Measurements from ENCODE around the gene MMP24. TPM values are rescaled to one million over a fixed set of nuclear protein-coding genes. Genes with fewer than 3 reads are reported as not detected.
"Not testable (repeated sequence)": the region's sequence is repeated elsewhere in the genome, so short reads cannot be mapped to it uniquely, and the experiment has no call there.

Gene MMP24
- total and polyA plus RNA-seq, 2 experiments from 2014 or later = 0.69 to 1.2 TPM

DNA sequence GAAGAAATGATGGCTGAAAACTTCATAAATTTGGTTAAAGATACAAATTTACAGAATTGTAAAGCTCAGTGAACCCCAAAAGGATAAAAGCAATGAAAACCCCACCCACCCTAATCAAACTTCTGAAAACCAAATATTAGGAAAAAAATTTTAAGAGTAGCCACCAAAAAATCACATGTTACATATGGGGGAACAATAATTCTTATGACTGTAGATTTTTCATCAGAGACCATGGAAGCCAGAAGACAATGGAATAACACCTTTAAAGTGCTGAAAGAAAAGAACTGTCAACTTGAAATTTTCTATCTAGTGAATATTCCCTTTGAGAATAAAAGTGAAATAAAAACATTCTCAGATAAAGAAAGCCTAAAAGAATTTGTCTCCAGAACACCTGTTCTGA, 30.2 kb upstream of the MMP24 start:
- Histone ChIP-seq H3K79me2 (no peaks in the 10 kb centered on the region), H3K4me2 (no peak overlapping the region), H3K27ac (no peak overlapping the region), H3K4me3 (no peak overlapping the region), H2AFZ (no peak overlapping the region), H3K36me3 (replicated peaks; ENCODE audit: insufficient read depth, low read depth) (no peaks in the 10 kb centered on the region), H4K20me1 (ENCODE audit: insufficient read depth, poor library complexity, severe bottlenecking) (no peaks in the 10 kb centered on the region), H3K27me3 (no peaks in the 10 kb centered on the region), H3K4me1 (ENCODE audit: insufficient read depth) (peaks cover 18% of the 10 kb centered on the region), H3K9me3 (ENCODE audit: low read depth) (peaks cover 5% of the 10 kb centered on the region), H3K9me2 (replicated peaks; ENCODE audit: insufficient read depth) (no peaks in the 10 kb centered on the region)
- no peak for DNase-seq (ENCODE audit: low spot score)
- TF ChIP-seq, protein P1, sequence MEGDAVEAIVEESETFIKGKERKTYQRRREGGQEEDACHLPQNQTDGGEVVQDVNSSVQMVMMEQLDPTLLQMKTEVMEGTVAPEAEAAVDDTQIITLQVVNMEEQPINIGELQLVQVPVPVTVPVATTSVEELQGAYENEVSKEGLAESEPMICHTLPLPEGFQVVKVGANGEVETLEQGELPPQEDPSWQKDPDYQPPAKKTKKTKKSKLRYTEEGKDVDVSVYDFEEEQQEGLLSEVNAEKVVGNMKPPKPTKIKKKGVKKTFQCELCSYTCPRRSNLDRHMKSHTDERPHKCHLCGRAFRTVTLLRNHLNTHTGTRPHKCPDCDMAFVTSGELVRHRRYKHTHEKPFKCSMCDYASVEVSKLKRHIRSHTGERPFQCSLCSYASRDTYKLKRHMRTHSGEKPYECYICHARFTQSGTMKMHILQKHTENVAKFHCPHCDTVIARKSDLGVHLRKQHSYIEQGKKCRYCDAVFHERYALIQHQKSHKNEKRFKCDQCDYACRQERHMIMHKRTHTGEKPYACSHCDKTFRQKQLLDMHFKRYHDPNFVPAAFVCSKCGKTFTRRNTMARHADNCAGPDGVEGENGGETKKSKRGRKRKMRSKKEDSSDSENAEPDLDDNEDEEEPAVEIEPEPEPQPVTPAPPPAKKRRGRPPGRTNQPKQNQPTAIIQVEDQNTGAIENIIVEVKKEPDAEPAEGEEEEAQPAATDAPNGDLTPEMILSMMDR (IDR thresholded peaks at IDR 0.05; ENCODE audit: poor library complexity) = no peak
- TF ChIP-seq EZH2 (IDR thresholded peaks at IDR 0.05; ENCODE audit: borderline replicate concordance) = no peak
- TF ChIP-seq EZH2phosphoT487 (IDR thresholded peaks at IDR 0.05; ENCODE audit: low read depth, severe bottlenecking, unreplicated experiment) = no peak

DNA sequence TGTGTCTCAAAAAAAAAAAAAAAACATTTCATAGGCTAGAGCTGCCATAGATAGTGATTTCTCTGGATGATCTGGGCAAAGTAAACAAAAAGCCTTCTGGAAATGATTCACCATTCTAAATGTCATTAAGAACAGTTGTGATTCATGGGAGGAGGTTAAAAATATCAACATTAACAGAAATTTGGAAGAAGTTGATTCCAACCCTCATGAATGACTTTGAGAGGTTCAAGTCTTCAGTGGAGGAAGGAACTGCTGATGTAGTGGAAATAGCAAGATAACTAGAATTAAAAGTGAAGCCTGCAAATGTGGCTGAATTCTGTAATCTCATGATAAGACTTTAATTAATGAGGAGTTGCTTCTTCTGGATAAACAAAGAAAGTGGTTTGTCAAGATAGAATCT, 26.8 kb upstream of the MMP24 start:
- H3K27ac ChIP-seq = no peak overlapping the region
- H3K79me2 ChIP-seq = no peaks in the 10 kb centered on the region
- H3K9me2 ChIP-seq (replicated peaks; ENCODE audit: insufficient read depth) = no peaks in the 10 kb centered on the region
- no peak for DNase-seq (ENCODE audit: low spot score)
- no peak overlapping the region for H2AFZ ChIP-seq
- H3K36me3 ChIP-seq (replicated peaks; ENCODE audit: insufficient read depth, low read depth) = no peaks in the 10 kb centered on the region
- H4K20me1 ChIP-seq (ENCODE audit: insufficient read depth, poor library complexity, severe bottlenecking) = no peaks in the 10 kb centered on the region
- TF ChIP-seq EZH2 (IDR thresholded peaks at IDR 0.05; ENCODE audit: borderline replicate concordance) (no peak), EZH2phosphoT487 (IDR thresholded peaks at IDR 0.05; ENCODE audit: low read depth, severe bottlenecking, unreplicated experiment) (no peak)
- TF ChIP-seq, protein P1 (IDR thresholded peaks at IDR 0.05; ENCODE audit: poor library complexity) = no peak
- no peaks in the 10 kb centered on the region for H3K27me3 ChIP-seq
- H3K4me1 ChIP-seq (ENCODE audit: insufficient read depth) = no peaks in the 10 kb centered on the region
- H3K4me3 ChIP-seq = no peak overlapping the region
- no peak overlapping the region for H3K4me2 ChIP-seq
- peaks cover 10% of the 10 kb centered on the region for H3K9me3 ChIP-seq (ENCODE audit: low read depth)

DNA sequence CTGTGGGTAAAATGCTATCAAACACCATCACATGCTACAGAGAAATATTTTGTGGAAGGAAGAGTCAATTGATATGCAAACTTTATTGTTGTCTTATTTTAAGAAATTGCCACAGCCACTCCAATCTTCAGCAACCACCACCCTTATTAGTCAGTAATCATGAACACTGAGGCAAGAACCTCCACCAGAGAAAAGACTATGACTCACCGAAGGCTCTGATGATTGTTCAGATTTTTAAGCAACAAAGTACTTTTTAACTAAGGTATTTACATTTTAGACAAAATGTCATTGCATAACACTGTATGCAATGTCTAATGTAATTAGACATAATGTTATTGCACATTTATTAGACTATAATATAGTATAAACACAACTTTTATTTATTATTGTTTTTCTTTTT, 26.2 kb upstream of the MMP24 start:
- 83% methylated on average over 1 of the region's 1 CpG for WGBS (ENCODE audit: low lambda C conversion rate, missing lambda C conversion rate)
- no peak overlapping the region for H2AFZ ChIP-seq
- no peak overlapping the region for H3K4me3 ChIP-seq
- TF ChIP-seq, protein P1 (IDR thresholded peaks at IDR 0.05; ENCODE audit: poor library complexity) = no peak
- TF ChIP-seq EZH2 (IDR thresholded peaks at IDR 0.05; ENCODE audit: borderline replicate concordance) (no peak), EZH2phosphoT487 (IDR thresholded peaks at IDR 0.05; ENCODE audit: low read depth, severe bottlenecking, unreplicated experiment) (no peak)
- H3K36me3 ChIP-seq (replicated peaks; ENCODE audit: insufficient read depth, low read depth) = no peaks in the 10 kb centered on the region
- DNase-seq (ENCODE audit: low spot score) = no peak
- no peak overlapping the region for H3K4me2 ChIP-seq
- no peak overlapping the region for H3K27ac ChIP-seq
- no peaks in the 10 kb centered on the region for H3K79me2 ChIP-seq
- H3K9me3 ChIP-seq (ENCODE audit: low read depth) = peaks cover 10% of the 10 kb centered on the region
- no peaks in the 10 kb centered on the region for H3K27me3 ChIP-seq
- no peaks in the 10 kb centered on the region for H4K20me1 ChIP-seq (ENCODE audit: insufficient read depth, poor library complexity, severe bottlenecking)
- H3K9me2 ChIP-seq (replicated peaks; ENCODE audit: insufficient read depth) = no peaks in the 10 kb centered on the region
- H3K4me1 ChIP-seq (ENCODE audit: insufficient read depth) = no peaks in the 10 kb centered on the region

DNA sequence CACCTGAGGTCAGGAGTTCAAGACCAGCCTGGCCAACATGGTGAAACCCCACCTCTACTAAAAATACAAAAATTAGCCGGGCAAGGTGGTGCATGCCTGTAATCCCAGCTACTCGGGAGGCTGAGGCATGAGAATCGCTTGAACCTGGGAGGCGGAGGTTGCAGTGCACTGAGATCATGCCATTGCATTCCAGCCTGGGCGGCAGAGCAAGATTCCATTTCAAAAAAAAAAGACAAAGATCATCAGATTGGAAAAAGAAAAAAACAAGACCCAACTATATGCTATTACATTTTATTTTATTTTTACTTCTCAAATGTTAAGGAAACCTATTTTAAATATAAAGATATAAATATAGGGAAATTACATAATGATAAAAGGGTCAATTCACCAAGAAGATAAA, 25.0 kb upstream of the MMP24 start:
- H3K4me3 ChIP-seq; H3K27ac ChIP-seq; H3K79me2 ChIP-seq; H3K9me2 ChIP-seq (replicated peaks; ENCODE audit: insufficient read depth); DNase-seq (ENCODE audit: low spot score); H3K4me1 ChIP-seq (ENCODE audit: insufficient read depth); H4K20me1 ChIP-seq (ENCODE audit: insufficient read depth, poor library complexity, severe bottlenecking); H3K9me3 ChIP-seq (ENCODE audit: low read depth); H2AFZ ChIP-seq; H3K36me3 ChIP-seq (replicated peaks; ENCODE audit: insufficient read depth, low read depth); H3K27me3 ChIP-seq; H3K4me2 ChIP-seq: not testable (repeated sequence)
- 93% methylated on average over 5 of the region's 5 CpGs for WGBS (ENCODE audit: low lambda C conversion rate, missing lambda C conversion rate)
